Endothelial cell of umbilical vein (primary cell): ENCODE measurements around the gene SYT11. TPM values are rescaled to one million over a fixed set of nuclear protein-coding genes. Genes with fewer than 3 reads are reported as not detected.

Experiments
- BruUV-seq: library from RNA; stranded (reverse); fragments of 400-500 nt; replicated peaks from 2 replicates; lab custom pipeline; 2021; lab: Mats Ljungman, UMichigan
- CTCF ChIA-PET: fragments of 300-600, 350-600 bp; sonication (Branson Sonifier 250); formaldehyde crosslinking; loops from one replicate; lab custom pipeline; 2021; ENCODE audit warnings: antibody characterized with exemption, inconsistent platforms; lab: Charles Lee
- POLR2A ChIA-PET: fragments of 300-600, 350-600 bp; sonication (Branson Sonifier 250); formaldehyde crosslinking; loops from one replicate; lab custom pipeline; 2021; ENCODE audit warnings: antibody characterized with exemption, inconsistent platforms; lab: Charles Lee
- DNase-seq: peaks from one replicate; pipeline ENCODE4 v3.0.0-alpha.2; 2011; ENCODE audit warnings: low read depth, low spot score
- FAIRE-seq: peaks from 2 replicates; lab custom pipeline; 2011; peaks lifted over from hg19 to GRCh38; lab: Jason Lieb, UNC
- H2AFZ ChIP-seq: 2 replicates; pipeline ENCODE4 v1.6.0; 2012; ENCODE audit warnings: low read depth, low read length, control low read depth, inconsistent platforms
- H3K27ac ChIP-seq: 2 replicates; pipeline ENCODE4 v1.5.1; 2011; ENCODE audit warnings: low read depth, mild to moderate bottlenecking, control low read depth, low read length, moderate library complexity; ENCODE audit not compliant: insufficient read depth
- H3K27me3 ChIP-seq, 2 experiments: 2 replicates each; pipeline versions ENCODE4 v1.6.0 to v1.6.1; 2011; ENCODE audit warnings: low read length in 2 of 2, mixed read lengths in 1 of 2; ENCODE audit not compliant: control insufficient read depth in 2 of 2, insufficient read depth in 2 of 2
- H3K36me3 ChIP-seq, 2 experiments: 2 replicates in 1 of 2; 3 replicates in 1 of 2; pipeline ENCODE4 v1.5.1; 2011; ENCODE audit warnings: low read length in 2 of 2, mild to moderate bottlenecking in 1 of 2, moderate library complexity in 1 of 2; ENCODE audit not compliant: control insufficient read depth in 2 of 2, insufficient read depth in 2 of 2; ENCODE audit errors: extremely low read depth in 1 of 2
- H3K4me1 ChIP-seq: 3 replicates; pipeline ENCODE4 v1.5.1; 2011; ENCODE audit warnings: mild to moderate bottlenecking, low read length; ENCODE audit not compliant: control insufficient read depth, insufficient read depth; ENCODE audit errors: extremely low read depth
- H3K4me2 ChIP-seq: 2 replicates; pipeline ENCODE4 v1.6.1; 2011; ENCODE audit warnings: low read length, control low read depth, mixed read lengths; ENCODE audit not compliant: insufficient read depth
- H3K4me3 ChIP-seq, 3 experiments: fragments of 200-600 bp in 1 of 3; sonication (generic), shearing (Covaris generic) in 1 of 3; replicated peaks in 1 of 3; 2 replicates each; pipeline ENCODE4 v1.5.1; 2011 to 2016; ENCODE audit warnings: control low read depth in 3 of 3, low read length in 3 of 3, mild to moderate bottlenecking in 2 of 3, inconsistent platforms in 1 of 3, low read depth in 1 of 3, moderate library complexity in 1 of 3; ENCODE audit not compliant: insufficient read depth in 1 of 3
- H3K79me2 ChIP-seq: 2 replicates; pipeline ENCODE4 v1.6.0; 2012; ENCODE audit warnings: low read length, inconsistent platforms; ENCODE audit not compliant: control insufficient read depth, insufficient read depth
- H3K9ac ChIP-seq: replicated peaks from 2 replicates; pipeline ENCODE3; 2011; ENCODE audit warnings: low read length, control low read depth; ENCODE audit not compliant: insufficient read depth; ENCODE audit errors: extremely low read depth
- H3K9me1 ChIP-seq: replicated peaks from 3 replicates; pipeline ENCODE4 v1.6.0; 2011; ENCODE audit warnings: mild to moderate bottlenecking, low read length; ENCODE audit not compliant: control insufficient read depth, insufficient read depth; ENCODE audit errors: extremely low read depth
- H3K9me3 ChIP-seq: replicated peaks from 2 replicates; pipeline ENCODE4 v1.5.1; 2012; ENCODE audit warnings: low read length, inconsistent platforms; ENCODE audit not compliant: control insufficient read depth, insufficient read depth
- H4K20me1 ChIP-seq: replicated peaks from 2 replicates; pipeline ENCODE3; 2011; ENCODE audit warnings: mild to moderate bottlenecking, low read length; ENCODE audit not compliant: control insufficient read depth, insufficient read depth; ENCODE audit errors: extremely low read depth
- EZH2 ChIP-seq: IDR thresholded peaks from 2 replicates; pipeline ENCODE4 v1.6.1; 2012; ENCODE audit warnings: borderline replicate concordance, low read depth, mild to moderate bottlenecking, moderate library complexity, low read length, inconsistent platforms; ENCODE audit not compliant: severe bottlenecking
- FOS ChIP-seq: IDR thresholded peaks from 2 replicates; pipeline ENCODE4 v1.6.1; 2011; ENCODE audit warnings: mild to moderate bottlenecking, low read length, moderate library complexity, borderline replicate concordance; ENCODE audit not compliant: insufficient read depth
- GATA2 ChIP-seq: IDR thresholded peaks from 2 replicates; pipeline ENCODE4 v1.7.0; 2011; ENCODE audit warnings: low read depth, mild to moderate bottlenecking, moderate library complexity, mixed read lengths, low read length; ENCODE audit not compliant: insufficient read length, insufficient read depth
- JUN ChIP-seq: IDR thresholded peaks from 2 replicates; pipeline ENCODE4 v1.6.1; 2011; ENCODE audit warnings: borderline replicate concordance, low read depth; ENCODE audit not compliant: insufficient read length, insufficient read depth
- MYC ChIP-seq: IDR thresholded peaks from one replicate; pipeline ENCODE4 v1.6.1; 2011; ENCODE audit warnings: mild to moderate bottlenecking, low read depth, low read length
- POLR2A ChIP-seq: IDR thresholded peaks from 2 replicates; pipeline ENCODE4 v1.6.1; 2012; ENCODE audit warnings: low read depth, mild to moderate bottlenecking, control low read depth, low read length
- POLR2AphosphoS5 ChIP-seq: IDR thresholded peaks from 2 replicates; pipeline ENCODE4 v1.6.1; 2012; ENCODE audit warnings: low read depth, mild to moderate bottlenecking, control low read depth, low read length, moderate library complexity; ENCODE audit not compliant: insufficient read depth
- dilution Hi-C: fragments of 300-500 bp; cut with MboI; formaldehyde crosslinking; loops from one replicate; pipeline ENCODE4 v1.15.0; 2019; ENCODE audit warnings: low sequenced_read_pairs; ENCODE audit not compliant: extremely low pct_ligation_motif_present
- intact Hi-C: fragments of 100-400 bp; cut with micrococcal nuclease; formaldehyde crosslinking; loops from one replicate; pipeline ENCODE4 v1.10.0; 2022
- polyA plus RNA-seq, 4 experiments: library from polyadenylated mRNA; depleted of rRNA in 3 of 4; stranded (reverse) in 3 of 4; unstranded in 1 of 4; fragments of >200 nt; gene quantifications; 2 replicates each; pipeline versions ENCODE4 v1.2.1 to v1.2.3, GENCODE V29; 2011 to 2012; ENCODE audit warnings: missing spikeins in 1 of 4
- total RNA-seq: library from RNA; stranded (reverse); gene quantifications from 2 replicates; pipeline ENCODE4 v1.2.3, GENCODE V29; 2021
- TF ChIP-seq, protein P1 (sequence below): IDR thresholded peaks from 2 replicates; pipeline ENCODE4 v1.6.1; 2011; ENCODE audit not compliant: insufficient read depth, insufficient read length
- TF ChIP-seq, protein P2 (sequence below), 2 donors: IDR thresholded peaks; 1 replicate in 1 of 2; 2 replicates in 1 of 2; pipeline ENCODE4 v1.5.1; 2011; ENCODE audit warnings: low read length in 2 of 2, mild to moderate bottlenecking in 2 of 2, moderate library complexity in 2 of 2, control low read depth in 1 of 2, inconsistent platforms in 1 of 2, low read depth in 1 of 2; ENCODE audit not compliant: insufficient read depth in 1 of 2; ENCODE audit errors: extremely low read depth in 1 of 2

SYT11 gene
- total and polyA plus RNA-seq, 2 donors (not counting 3 experiments of a cell fraction or from before 2014, with no cell fraction given): 28.2 to 36.5 TPM

GRCh38 chr1:155880251-155880650 is 20.9 kb downstream of the SYT11 start:
- intact Hi-C loops (no loop called here), dilution Hi-C loops (no loop called here)
- H3K36me3 ChIP-seq: peaks cover 0 to 4% of the 10 kb centered on the region in 2 experiments
- no peaks in the 10 kb centered on the region for H3K9me1 ChIP-seq
- ChIA-PET CTCF (no interaction called here), POLR2A (no interaction called here)
- H3K4me3 ChIP-seq: no peak overlapping the region
- no peaks in the 10 kb centered on the region for H3K4me1 ChIP-seq
- no peak overlapping the region for H3K9ac ChIP-seq
- no peak overlapping the region for H2AFZ ChIP-seq
- no peaks in the 10 kb centered on the region for H3K27me3 ChIP-seq
- DNase-seq (no peak), FAIRE-seq (no peak)
- no peak for TF ChIP-seq GATA2
- TF ChIP-seq MYC: no peak
- no peak for TF ChIP-seq POLR2A
- no peak for TF ChIP-seq EZH2
- TF ChIP-seq POLR2AphosphoS5: no peak
- H4K20me1 ChIP-seq: no peaks in the 10 kb centered on the region
- H3K4me2 ChIP-seq: no peak overlapping the region
- no peaks in the 10 kb centered on the region for H3K9me3 ChIP-seq
- BruUV-seq: no TSS peak
- H3K27ac ChIP-seq: no peak overlapping the region
- no peaks in the 10 kb centered on the region for H3K79me2 ChIP-seq

DNA sequence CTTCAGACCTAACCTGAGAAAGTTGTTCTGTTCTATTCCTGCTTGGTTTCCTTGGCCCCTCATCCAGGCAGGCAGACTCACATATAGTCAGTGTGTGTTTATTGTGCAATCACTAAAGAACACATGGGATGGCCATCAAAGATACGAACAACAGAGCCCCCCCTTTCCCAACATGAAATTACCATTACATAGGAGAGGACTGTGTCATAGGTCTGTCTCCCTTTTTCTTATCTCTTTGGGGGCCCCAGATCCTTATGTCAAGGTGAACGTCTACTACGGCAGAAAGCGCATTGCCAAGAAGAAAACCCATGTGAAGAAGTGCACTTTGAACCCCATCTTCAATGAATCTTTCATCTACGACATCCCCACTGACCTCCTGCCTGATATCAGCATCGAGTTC is 21.6 kb downstream of the SYT11 start:
- ChIA-PET POLR2A (no interaction called here), CTCF (no interaction called here)
- no peaks in the 10 kb centered on the region for H4K20me1 ChIP-seq

More for the DNA sequence above, 21.6 kb downstream of the SYT11 start:
- dilution Hi-C loops (no loop called here), intact Hi-C loops (no loop called here)
- no peak for DNase-seq
- FAIRE-seq: no peak
- H2AFZ ChIP-seq: no peak overlapping the region
- H3K9ac ChIP-seq: no peak overlapping the region
- H3K36me3 ChIP-seq: peaks cover 0 to 4% of the 10 kb centered on the region in 2 experiments
- no peak overlapping the region for H3K27ac ChIP-seq
- no peak overlapping the region for H3K4me2 ChIP-seq
- H3K4me3 ChIP-seq: no peak overlapping the region
- no peaks in the 10 kb centered on the region for H3K79me2 ChIP-seq
- H3K4me1 ChIP-seq: no peaks in the 10 kb centered on the region
- no TSS peak for BruUV-seq
- TF ChIP-seq POLR2AphosphoS5: no peak
- no peak for TF ChIP-seq POLR2A
- TF ChIP-seq GATA2: no peak
- no peak for TF ChIP-seq EZH2
- TF ChIP-seq JUN: no peak
- TF ChIP-seq MYC: no peak
- TF ChIP-seq, protein P1, sequence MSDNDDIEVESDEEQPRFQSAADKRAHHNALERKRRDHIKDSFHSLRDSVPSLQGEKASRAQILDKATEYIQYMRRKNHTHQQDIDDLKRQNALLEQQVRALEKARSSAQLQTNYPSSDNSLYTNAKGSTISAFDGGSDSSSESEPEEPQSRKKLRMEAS: no peak
- TF ChIP-seq, protein P2, sequence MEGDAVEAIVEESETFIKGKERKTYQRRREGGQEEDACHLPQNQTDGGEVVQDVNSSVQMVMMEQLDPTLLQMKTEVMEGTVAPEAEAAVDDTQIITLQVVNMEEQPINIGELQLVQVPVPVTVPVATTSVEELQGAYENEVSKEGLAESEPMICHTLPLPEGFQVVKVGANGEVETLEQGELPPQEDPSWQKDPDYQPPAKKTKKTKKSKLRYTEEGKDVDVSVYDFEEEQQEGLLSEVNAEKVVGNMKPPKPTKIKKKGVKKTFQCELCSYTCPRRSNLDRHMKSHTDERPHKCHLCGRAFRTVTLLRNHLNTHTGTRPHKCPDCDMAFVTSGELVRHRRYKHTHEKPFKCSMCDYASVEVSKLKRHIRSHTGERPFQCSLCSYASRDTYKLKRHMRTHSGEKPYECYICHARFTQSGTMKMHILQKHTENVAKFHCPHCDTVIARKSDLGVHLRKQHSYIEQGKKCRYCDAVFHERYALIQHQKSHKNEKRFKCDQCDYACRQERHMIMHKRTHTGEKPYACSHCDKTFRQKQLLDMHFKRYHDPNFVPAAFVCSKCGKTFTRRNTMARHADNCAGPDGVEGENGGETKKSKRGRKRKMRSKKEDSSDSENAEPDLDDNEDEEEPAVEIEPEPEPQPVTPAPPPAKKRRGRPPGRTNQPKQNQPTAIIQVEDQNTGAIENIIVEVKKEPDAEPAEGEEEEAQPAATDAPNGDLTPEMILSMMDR (IDR thresholded peaks at IDR 0.05; ENCODE audit: extremely low read depth in 1 of 2, insufficient read depth in 1 of 2, low read depth in 1 of 2, low read length in 2 of 2): no peak
- TF ChIP-seq FOS: no peak
- no peaks in the 10 kb centered on the region for H3K9me3 ChIP-seq
- no peaks in the 10 kb centered on the region for H3K9me1 ChIP-seq
- H3K27me3 ChIP-seq: no peaks in the 10 kb centered on the region
